CD14-positive monocyte (primary cell): ENCODE results near the gene CYP21A2. TPM values are rescaled to one million over a fixed set of nuclear protein-coding genes. Genes with fewer than 3 reads are reported as not detected.
"Not testable (repeated sequence)": the region's sequence is repeated elsewhere in the genome, so short reads cannot be mapped to it uniquely, and the experiment has no call there.

Experiments
- DNase-seq, 3 donors: peaks; one replicate each; pipeline ENCODE4 v3.0.0-alpha.2; 2011 to 2022
- H2AFZ ChIP-seq: 2 replicates; pipeline ENCODE4 v1.6.0; 2012; ENCODE audit warnings: mild to moderate bottlenecking, low read depth, low read length, inconsistent platforms; ENCODE audit not compliant: insufficient read depth, poor library complexity, severe bottlenecking
- H3K27ac ChIP-seq, 2 donors: 1 replicate in 1 of 2; 2 replicates in 1 of 2; pipeline ENCODE4 v1.5.1; 2012 to 2013; ENCODE audit warnings: low read length in 2 of 2, control low read depth in 1 of 2, inconsistent platforms in 1 of 2, low read depth in 1 of 2, mild to moderate bottlenecking in 1 of 2
- H3K27me3 ChIP-seq, 2 donors: one replicate each; pipeline versions ENCODE4 v1.6.0 to v1.6.1; 2011 to 2013; ENCODE audit warnings: low read length in 2 of 2; ENCODE audit not compliant: control insufficient read depth in 2 of 2, insufficient read depth in 2 of 2
- H3K36me3 ChIP-seq, 2 donors: replicated peaks in 1 of 2; 1 replicate in 1 of 2; 2 replicates in 1 of 2; pipeline versions ENCODE4 v1.5.1 to v1.6.1; 2012 to 2013; ENCODE audit warnings: low read length in 2 of 2, control low read depth in 1 of 2, inconsistent platforms in 1 of 2, mild to moderate bottlenecking in 1 of 2; ENCODE audit not compliant: insufficient read depth in 2 of 2, control insufficient read depth in 1 of 2
- H3K4me1 ChIP-seq, 2 donors: 1 replicate in 1 of 2; 2 replicates in 1 of 2; pipeline versions ENCODE4 v1.5.1 to v1.6.1; 2012 to 2013; ENCODE audit warnings: low read length in 2 of 2, control low read depth in 1 of 2, inconsistent platforms in 1 of 2, mild to moderate bottlenecking in 1 of 2, moderate library complexity in 1 of 2; ENCODE audit not compliant: insufficient read depth in 2 of 2, control insufficient read depth in 1 of 2
- H3K4me2 ChIP-seq: replicated peaks from 2 replicates; pipeline ENCODE3; 2012; ENCODE audit warnings: low read length, moderate library complexity, mild to moderate bottlenecking; ENCODE audit not compliant: poor library complexity, severe bottlenecking; ENCODE audit errors: extremely low read depth
- H3K4me3 ChIP-seq, 3 experiments: fragments of 200-600 bp in 1 of 3; sonication (generic) in 1 of 3; replicated peaks in 1 of 3; 1 replicate in 2 of 3; 2 replicates in 1 of 3; pipeline ENCODE4 v1.5.1; 2011 to 2013; ENCODE audit warnings: low read length in 3 of 3, mild to moderate bottlenecking in 3 of 3, control low read depth in 2 of 3, low read depth in 2 of 3, inconsistent platforms in 1 of 3, moderate library complexity in 1 of 3
- H3K79me2 ChIP-seq: 2 replicates; pipeline ENCODE4 v1.6.0; 2012; ENCODE audit warnings: mild to moderate bottlenecking, control low read depth, inconsistent platforms, low read length, moderate library complexity; ENCODE audit not compliant: insufficient read depth
- H3K9ac ChIP-seq: 2 replicates; pipeline ENCODE4 v1.6.0; 2017; ENCODE audit warnings: low read length, mild to moderate bottlenecking; ENCODE audit not compliant: insufficient read depth, poor library complexity, severe bottlenecking
- H3K9me3 ChIP-seq, 2 donors: replicated peaks in 1 of 2; 1 replicate in 1 of 2; 2 replicates in 1 of 2; pipeline versions ENCODE4 v1.5.1 to v1.6.1; 2012 to 2013; ENCODE audit warnings: low read length in 2 of 2, control low read depth in 1 of 2; ENCODE audit not compliant: control insufficient read depth in 1 of 2, insufficient read depth in 1 of 2
- H4K20me1 ChIP-seq: 2 replicates; pipeline ENCODE4 v1.6.0; 2012; ENCODE audit warnings: mild to moderate bottlenecking, low read length, control low read depth, moderate library complexity; ENCODE audit not compliant: insufficient read depth
- H3K27ac Mint-ChIP-seq, 7 donors: one replicate each; pipeline ENCODE4 v1.8.0; 2020; ENCODE audit warnings: mild to moderate bottlenecking in 7 of 7, mixed read lengths in 7 of 7, moderate library complexity in 6 of 7, inconsistent platforms in 2 of 7
- H3K27me3 Mint-ChIP-seq, 3 donors: one replicate each; pipeline ENCODE4 v1.8.0; 2021 to 2022; ENCODE audit warnings: low read depth in 3 of 3, mild to moderate bottlenecking in 3 of 3, mixed read lengths in 3 of 3, moderate library complexity in 3 of 3, inconsistent platforms in 1 of 3
- H3K36me3 Mint-ChIP-seq, 2 donors: one replicate each; pipeline ENCODE4 v1.8.0; 2020; ENCODE audit warnings: mixed read lengths in 2 of 2, inconsistent platforms in 1 of 2, mild to moderate bottlenecking in 1 of 2
- H3K4me1 Mint-ChIP-seq: one replicate; pipeline ENCODE4 v1.8.0; 2020; ENCODE audit warnings: mild to moderate bottlenecking, mixed read lengths
- H3K4me3 Mint-ChIP-seq, 2 donors: one replicate each; pipeline ENCODE4 v1.8.0; 2020; ENCODE audit warnings: mild to moderate bottlenecking in 2 of 2, mixed read lengths in 2 of 2, moderate library complexity in 1 of 2
- H3K9me3 Mint-ChIP-seq, 7 donors: one replicate each; pipeline ENCODE4 v1.8.0; 2020 to 2022; ENCODE audit warnings: mixed read lengths in 7 of 7, mild to moderate bottlenecking in 6 of 7, moderate library complexity in 6 of 7, inconsistent platforms in 2 of 7
- WGBS: methylation state at CpG from one replicate; pipeline ENCODE4 v1.1.5; 2013; ENCODE audit warnings: missing lambda C conversion rate; ENCODE audit not compliant: insufficient coverage; 5-methylcytosine and 5-hydroxymethylcytosine counted together
- intact Hi-C, 2 donors: fragments of 100-400 bp; cut with micrococcal nuclease; formaldehyde crosslinking; loops; one replicate each; pipeline versions ENCODE4 v1.15.0 to v1.15.1; 2023
- polyA plus RNA-seq, 3 donors: library from polyadenylated mRNA; depleted of rRNA in 1 of 3; unstranded in 2 of 3; stranded (reverse) in 1 of 3; fragments of 300-500 nt in 2 of 3; fragments of >200 nt in 1 of 3; fragmentation: Illumina TruSeq in 2 of 3; gene quantifications; 1 replicate in 2 of 3; 2 replicates in 1 of 3; pipeline ENCODE4 v1.2.3, GENCODE V29; 2012 to 2021
- TF ChIP-seq, protein P1 (sequence below): fragments of 200-600 bp; IDR thresholded peaks from one replicate; pipeline ENCODE4 v1.8.0; 2022; ENCODE audit warnings: antibody characterized with exemption, mild to moderate bottlenecking

Gene CYP21A2
- polyA plus RNA-seq, 3 donors: 0.16 TPM; not detected in 2

DNA sequence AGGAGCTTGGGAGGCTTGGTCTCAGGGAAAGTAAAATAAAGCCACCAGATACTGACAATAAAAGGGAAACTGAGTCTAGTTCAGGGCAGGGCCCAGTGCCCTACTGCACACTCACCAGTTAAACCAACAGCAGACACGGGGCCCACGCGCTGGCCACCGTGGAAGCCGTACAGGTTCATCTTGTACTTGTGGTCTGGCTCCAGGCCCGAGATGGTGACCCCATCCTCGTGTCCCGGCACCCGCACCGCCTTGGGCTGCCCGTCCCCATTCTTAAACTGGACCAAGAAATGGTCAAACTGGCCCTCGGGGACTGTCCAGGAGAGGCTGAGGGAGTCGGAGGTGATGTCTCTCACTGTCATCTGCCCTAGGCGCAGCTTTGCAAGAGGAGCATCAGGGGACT is 26.5 kb downstream of the CYP21A2 start:
- no peak overlapping the region for H3K4me3 ChIP-seq
- no peak overlapping the region for H2AFZ ChIP-seq
- H3K4me3 Mint-ChIP-seq: no peak overlapping the region
- DNase-seq: no peak
- no peaks in the 10 kb centered on the region for H3K27me3 ChIP-seq
- intact Hi-C loops: no loop called here
- no peak overlapping the region for H3K4me2 ChIP-seq
- no peak overlapping the region for H3K27ac ChIP-seq
- H3K4me1 Mint-ChIP-seq: no peaks in the 10 kb centered on the region
- H3K27ac Mint-ChIP-seq: no peak overlapping the region
- H3K27me3 Mint-ChIP-seq: peaks cover 3 to 10% (median 4%) of the 10 kb centered on the region in 3 donors
- H3K36me3 Mint-ChIP-seq: no peaks in the 10 kb centered on the region
- WGBS: 98% methylated on average over 14 of the region's 14 CpGs
- TF ChIP-seq, protein P1, sequence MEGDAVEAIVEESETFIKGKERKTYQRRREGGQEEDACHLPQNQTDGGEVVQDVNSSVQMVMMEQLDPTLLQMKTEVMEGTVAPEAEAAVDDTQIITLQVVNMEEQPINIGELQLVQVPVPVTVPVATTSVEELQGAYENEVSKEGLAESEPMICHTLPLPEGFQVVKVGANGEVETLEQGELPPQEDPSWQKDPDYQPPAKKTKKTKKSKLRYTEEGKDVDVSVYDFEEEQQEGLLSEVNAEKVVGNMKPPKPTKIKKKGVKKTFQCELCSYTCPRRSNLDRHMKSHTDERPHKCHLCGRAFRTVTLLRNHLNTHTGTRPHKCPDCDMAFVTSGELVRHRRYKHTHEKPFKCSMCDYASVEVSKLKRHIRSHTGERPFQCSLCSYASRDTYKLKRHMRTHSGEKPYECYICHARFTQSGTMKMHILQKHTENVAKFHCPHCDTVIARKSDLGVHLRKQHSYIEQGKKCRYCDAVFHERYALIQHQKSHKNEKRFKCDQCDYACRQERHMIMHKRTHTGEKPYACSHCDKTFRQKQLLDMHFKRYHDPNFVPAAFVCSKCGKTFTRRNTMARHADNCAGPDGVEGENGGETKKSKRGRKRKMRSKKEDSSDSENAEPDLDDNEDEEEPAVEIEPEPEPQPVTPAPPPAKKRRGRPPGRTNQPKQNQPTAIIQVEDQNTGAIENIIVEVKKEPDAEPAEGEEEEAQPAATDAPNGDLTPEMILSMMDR: no peak
- H3K9ac ChIP-seq: no peak overlapping the region
- no peaks in the 10 kb centered on the region for H3K36me3 ChIP-seq
- no peaks in the 10 kb centered on the region for H4K20me1 ChIP-seq
- H3K4me1 ChIP-seq: no peaks in the 10 kb centered on the region
- H3K79me2 ChIP-seq: no peaks in the 10 kb centered on the region
- no peaks in the 10 kb centered on the region for H3K9me3 Mint-ChIP-seq
- H3K9me3 ChIP-seq: no peaks in the 10 kb centered on the region

- H3K79me2 ChIP-seq, H3K4me3 ChIP-seq, H3K4me2 ChIP-seq, H3K27me3 Mint-ChIP-seq, intact Hi-C loops, H3K4me1 ChIP-seq, H3K9me3 ChIP-seq, H3K9ac ChIP-seq, H3K36me3 Mint-ChIP-seq, H3K27ac Mint-ChIP-seq, H3K4me3 Mint-ChIP-seq, H2AFZ ChIP-seq, H4K20me1 ChIP-seq, DNase-seq, H3K36me3 ChIP-seq, H3K9me3 Mint-ChIP-seq, H3K27me3 ChIP-seq, H3K27ac ChIP-seq, H3K4me1 Mint-ChIP-seq: not testable (repeated sequence)
- 78% methylated on average over 3 of the region's 19 CpGs for WGBS
Observed at GRCh38 chr6:32067521-32067920, 29.3 kb downstream of the CYP21A2 start.

GRCh38 chr6:32068315-32068714 is 30.1 kb downstream of the CYP21A2 start:
- H3K4me3 Mint-ChIP-seq, H3K9ac ChIP-seq, intact Hi-C loops, H3K9me3 Mint-ChIP-seq, H3K27ac Mint-ChIP-seq, H4K20me1 ChIP-seq, H3K4me3 ChIP-seq, DNase-seq, H3K79me2 ChIP-seq, H3K27ac ChIP-seq, H2AFZ ChIP-seq, H3K27me3 ChIP-seq, H3K4me1 ChIP-seq, H3K36me3 Mint-ChIP-seq, H3K4me2 ChIP-seq, H3K4me1 Mint-ChIP-seq, H3K9me3 ChIP-seq, H3K36me3 ChIP-seq, H3K27me3 Mint-ChIP-seq: not testable (repeated sequence)
- WGBS: 89% methylated on average over 11 of the region's 13 CpGs
